Parathyroid adenoma (tissue), 2 donors: ENCODE measurements around the gene AMH.

Experiments used
- H2AFZ ChIP-seq: fragments of 300-600 bp; sonication (generic); one replicate; pipeline ENCODE4 v1.7.0; 2017; ENCODE audit warnings: antibody characterized with exemption, mild to moderate bottlenecking
- H3K27ac ChIP-seq: fragments of 300-600 bp; sonication (generic); one replicate; pipeline ENCODE4 v1.7.0; 2017
- H3K27me3 ChIP-seq: fragments of 300-600 bp; sonication (generic); one replicate; pipeline ENCODE4 v1.7.0; 2017; ENCODE audit warnings: low read length; ENCODE audit not compliant: control insufficient read depth, insufficient read depth
- H3K36me3 ChIP-seq: fragments of 300-600 bp; sonication (generic); one replicate; pipeline ENCODE4 v1.7.0; 2017; ENCODE audit warnings: low read length; ENCODE audit not compliant: control insufficient read depth, insufficient read depth
- H3K4me1 ChIP-seq: fragments of 300-600 bp; sonication (generic); one replicate; pipeline ENCODE4 v1.7.0; 2017; ENCODE audit warnings: control low read depth
- H3K4me2 ChIP-seq: fragments of 300-600 bp; sonication (generic); one replicate; pipeline ENCODE4 v1.7.0; 2017; ENCODE audit warnings: low read length
- H3K4me3 ChIP-seq: fragments of 300-600 bp; sonication (generic); one replicate; pipeline ENCODE4 v1.7.0; 2017; ENCODE audit warnings: low read depth, low read length
- H3K79me2 ChIP-seq: fragments of 300-600 bp; sonication (generic); one replicate; pipeline ENCODE4 v1.7.0; 2017; ENCODE audit warnings: control low read depth
- H3K9ac ChIP-seq: fragments of 300-600 bp; sonication (generic); one replicate; pipeline ENCODE4 v1.7.0; 2017; ENCODE audit warnings: mild to moderate bottlenecking
- H3K9me3 ChIP-seq: fragments of 300-600 bp; sonication (generic); one replicate; pipeline ENCODE4 v1.7.0; 2017; ENCODE audit warnings: low read length; ENCODE audit not compliant: control insufficient read depth
- CTCF ChIP-seq: fragments of 300-600 bp; sonication (generic); IDR thresholded peaks from one replicate; pipeline ENCODE4 v1.7.0; 2017; ENCODE audit warnings: antibody characterized with exemption, mild to moderate bottlenecking
- donor health status: primary hyperparathyroidism.

The AMH gene

GRCh38 chr19:2235381-2236063 is 13.6 kb upstream of the AMH start:
- no peaks in the 10 kb centered on the region for H3K9me3 ChIP-seq
- peak overlapping the region; percentile 76 for H2AFZ ChIP-seq
- peak overlapping the region; percentile 94 for H3K27ac ChIP-seq
- H3K9ac ChIP-seq = peak overlapping the region; percentile 22
- H3K79me2 ChIP-seq = peaks cover 44% of the 10 kb centered on the region
- H3K27me3 ChIP-seq = no peaks in the 10 kb centered on the region
- H3K36me3 ChIP-seq = no peaks in the 10 kb centered on the region
- no peak for TF ChIP-seq CTCF
- H3K4me1 ChIP-seq = peaks cover 12% of the 10 kb centered on the region
- peak overlapping the region; percentile 94 for H3K4me3 ChIP-seq
- H3K4me2 ChIP-seq = peak overlapping the region; percentile 100

- no peaks in the 10 kb centered on the region for H3K36me3 ChIP-seq
- H3K27ac ChIP-seq = peak overlapping the region; percentile 94
Measured at GRCh38 chr19:2236064-2236313, 13.1 kb upstream of the AMH start.

GRCh38 chr19:2236314-2237050 is 12.6 kb upstream of the AMH start, which contains the start of the genes PLEKHJ1 and SF3A2:
PLEKHJ1 (minus strand) TSS chr19:2236329; CDS start chr19:2236248, 81 bp downstream.
SF3A2 (plus strand) TSS chr19:2236824; CDS start chr19:2243419, 6,595 bp downstream.
- H2AFZ ChIP-seq = peak within 1 kb of the TSS; percentile 76
- H3K4me1 ChIP-seq = peaks cover 12% of the 10 kb centered on the region
- H3K36me3 ChIP-seq = no peaks in the 10 kb centered on the region
- peak within 1 kb of the TSS; percentile 94 for H3K27ac ChIP-seq
- peaks cover 53% of the 10 kb centered on the region for H3K79me2 ChIP-seq
- no peaks in the 10 kb centered on the region for H3K9me3 ChIP-seq
- TF ChIP-seq CTCF = peak; percentile 100
- peak within 1 kb of the TSS; percentile 94 for H3K4me3 ChIP-seq
- peak within 1 kb of the TSS; percentile 75 for H3K9ac ChIP-seq
- H3K4me2 ChIP-seq = peak within 1 kb of the TSS; percentile 100
- H3K27me3 ChIP-seq = no peaks in the 10 kb centered on the region

More at GRCh38 chr19:2236064-2236313, 13.1 kb upstream of the AMH start:
- peak overlapping the region; percentile 22 for H3K9ac ChIP-seq
- H3K9me3 ChIP-seq = no peaks in the 10 kb centered on the region
- H3K4me3 ChIP-seq = peak overlapping the region; percentile 94
- peaks cover 48% of the 10 kb centered on the region for H3K79me2 ChIP-seq
- TF ChIP-seq CTCF = no peak
- peak overlapping the region; percentile 100 for H3K4me2 ChIP-seq
- H3K4me1 ChIP-seq = peaks cover 12% of the 10 kb centered on the region
- H2AFZ ChIP-seq = peak overlapping the region; percentile 76
- H3K27me3 ChIP-seq = no peaks in the 10 kb centered on the region

- Histone ChIP-seq H2AFZ (peak overlapping the region; percentile 76), H3K79me2 (peaks cover 60% of the 10 kb centered on the region), H3K4me2 (peak overlapping the region; percentile 100), H3K27me3 (no peaks in the 10 kb centered on the region), H3K27ac (peak overlapping the region; percentile 94), H3K4me1 (peaks cover 12% of the 10 kb centered on the region), H3K9me3 (no peaks in the 10 kb centered on the region), H3K4me3 (peak overlapping the region; percentile 94), H3K36me3 (no peaks in the 10 kb centered on the region), H3K9ac (peak overlapping the region; percentile 75)
- no peak for TF ChIP-seq CTCF
Measured at GRCh38 chr19:2237051-2237868, 11.9 kb upstream of the AMH start.
